ENCODE results near the gene B9D2.

GRCh38 chr19:41402010-41402409 is 38.1 kb upstream of the B9D2 start:
- TF ChIP-seq EGR1 (IDR thresholded peaks at IDR 0.05; ENCODE audit: low read depth) = no peak
- TF ChIP-seq CTCF (IDR thresholded peaks at IDR 0.05 in 2 of 3, conservative IDR thresholded peaks at IDR 0.05 in 1 of 3; ENCODE audit: borderline replicate concordance in 1 of 3, insufficient read depth in 1 of 3, low read depth in 2 of 3, low read length in 2 of 3) = no peak
- no peak for TF ChIP-seq EZH2phosphoT487 (IDR thresholded peaks at IDR 0.05; ENCODE audit: borderline replicate concordance)
- no peak for TF ChIP-seq POLR2A (IDR thresholded peaks at IDR 0.05; ENCODE audit: borderline replicate concordance, extremely low read depth, insufficient read depth, insufficient read length)
- TF ChIP-seq SP1 (IDR thresholded peaks at IDR 0.05; ENCODE audit: low read depth) = no peak
- TF ChIP-seq CEBPB (IDR thresholded peaks at IDR 0.05; ENCODE audit: low read depth) = no peak
- TF ChIP-seq EZH2 (IDR thresholded peaks at IDR 0.05) = no peak
- TF ChIP-seq POLR2AphosphoS5 (IDR thresholded peaks at IDR 0.05; ENCODE audit: low read depth, low read length) = no peak
- TF ChIP-seq ZBTB33 (IDR thresholded peaks at IDR 0.05; ENCODE audit: extremely low read depth, insufficient replicate concordance, low read length) = no peak
- no peak for TF ChIP-seq YY1 (IDR thresholded peaks at IDR 0.05; ENCODE audit: extremely low read depth, insufficient replicate concordance, low read depth, low read length)
- no peak for TF ChIP-seq REST (IDR thresholded peaks at IDR 0.05; ENCODE audit: low read depth)
